Loucy (cell line): Measurements from ENCODE around the gene INTS14.

Experiments used
- EZH2phosphoT487 ChIP-seq: fragments of 200-600 bp; IDR thresholded peaks from 2 replicates; pipeline ENCODE4 v1.6.1; 2018; ENCODE audit warnings: antibody characterized with exemption, mild to moderate bottlenecking, moderate library complexity, borderline replicate concordance
- TF ChIP-seq, protein P1 (sequence below): fragments of 200-600 bp; sonication (generic); conservative IDR thresholded peaks from 2 replicates; pipeline ENCODE4 v1.5.1; 2014; ENCODE audit warnings: mild to moderate bottlenecking, antibody characterized with exemption, low read length

DNA sequence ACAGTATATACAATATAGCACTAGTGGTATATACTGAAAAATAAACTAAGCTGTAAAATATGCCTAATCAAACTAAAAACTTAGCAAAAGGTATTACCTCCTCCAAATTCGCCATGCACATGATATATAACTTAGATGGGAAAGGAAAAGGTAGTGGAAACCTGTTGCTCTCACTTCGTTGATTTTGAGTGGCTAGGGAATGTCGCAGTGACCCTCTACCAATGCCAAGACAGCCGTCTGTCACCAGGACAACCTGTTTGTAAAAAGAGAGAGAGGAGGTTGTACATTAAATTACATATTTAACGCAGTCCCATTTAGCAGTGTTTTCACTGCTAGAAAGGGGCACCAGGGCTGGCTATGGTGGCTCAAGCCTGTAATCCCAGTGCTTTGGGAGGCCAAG, 11.3 kb downstream of the INTS14 start:
- TF ChIP-seq, protein P1, sequence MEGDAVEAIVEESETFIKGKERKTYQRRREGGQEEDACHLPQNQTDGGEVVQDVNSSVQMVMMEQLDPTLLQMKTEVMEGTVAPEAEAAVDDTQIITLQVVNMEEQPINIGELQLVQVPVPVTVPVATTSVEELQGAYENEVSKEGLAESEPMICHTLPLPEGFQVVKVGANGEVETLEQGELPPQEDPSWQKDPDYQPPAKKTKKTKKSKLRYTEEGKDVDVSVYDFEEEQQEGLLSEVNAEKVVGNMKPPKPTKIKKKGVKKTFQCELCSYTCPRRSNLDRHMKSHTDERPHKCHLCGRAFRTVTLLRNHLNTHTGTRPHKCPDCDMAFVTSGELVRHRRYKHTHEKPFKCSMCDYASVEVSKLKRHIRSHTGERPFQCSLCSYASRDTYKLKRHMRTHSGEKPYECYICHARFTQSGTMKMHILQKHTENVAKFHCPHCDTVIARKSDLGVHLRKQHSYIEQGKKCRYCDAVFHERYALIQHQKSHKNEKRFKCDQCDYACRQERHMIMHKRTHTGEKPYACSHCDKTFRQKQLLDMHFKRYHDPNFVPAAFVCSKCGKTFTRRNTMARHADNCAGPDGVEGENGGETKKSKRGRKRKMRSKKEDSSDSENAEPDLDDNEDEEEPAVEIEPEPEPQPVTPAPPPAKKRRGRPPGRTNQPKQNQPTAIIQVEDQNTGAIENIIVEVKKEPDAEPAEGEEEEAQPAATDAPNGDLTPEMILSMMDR = no peak
- TF ChIP-seq EZH2phosphoT487 = no peak
